ENCODE results near the gene TMC4.

Gene TMC4

GRCh38 chr19:54154603-54155345 lies 18.2 kb downstream of the TMC4 start:
- DNase-seq: no peak

GRCh38 chr19:54153731-54154326 lies 19.1 kb downstream of the TMC4 start:
- DNase-seq: no peak

GRCh38 chr19:54152878-54153524 lies 20.0 kb downstream of the TMC4 start:
- DNase-seq: no peak

GRCh38 chr19:54152267-54152666 lies 20.7 kb downstream of the TMC4 start:
- DNase-seq: no peak

GRCh38 chr19:54151362-54152035 lies 21.5 kb downstream of the TMC4 start:
- DNase-seq: no peak

GRCh38 chr19:54149021-54149812 lies 23.7 kb downstream of the TMC4 start:
- no peak for DNase-seq

GRCh38 chr19:54148158-54148557 lies 24.8 kb downstream of the TMC4 start:
- DNase-seq: no peak

GRCh38 chr19:54147676-54148075 lies 25.3 kb downstream of the TMC4 start:
- no peak for DNase-seq

- no peak for DNase-seq
Measured at GRCh38 chr19:54145541-54146158, 27.3 kb downstream of the TMC4 start.

- DNase-seq: no peak
Measured at GRCh38 chr19:54142166-54142780, 30.7 kb downstream of the TMC4 start.

GRCh38 chr19:54141356-54141755 lies 31.6 kb downstream of the TMC4 start:
- DNase-seq: no peak

GRCh38 chr19:54138489-54139256 lies 34.3 kb downstream of the TMC4 start:
- no peak for DNase-seq

- DNase-seq: no peak
Measured at GRCh38 chr19:54137699-54138488, 35.1 kb downstream of the TMC4 start, which contains the start of gene CNOT3. Gene CNOT3 (plus strand): TSS chr19:54137762. CDS start chr19:54142979, 5,217 bp downstream.

- peak; percentile 99 to 100 (median 100) for DNase-seq
Measured at GRCh38 chr19:54136864-54137698, 35.9 kb downstream of the TMC4 start.

- DNase-seq: peak in 1 of 3 donors; percentile 29
Measured at GRCh38 chr19:54136086-54136863, 36.7 kb downstream of the TMC4 start.

GRCh38 chr19:54133957-54134590 lies 38.9 kb downstream of the TMC4 start:
- no peak for DNase-seq

- DNase-seq: peak in 1 of 3 donors; percentile 73
Measured at GRCh38 chr19:54133312-54133956, 39.5 kb downstream of the TMC4 start.

Data from suppressor macrophage treated with lipopolysaccharide for 1 hour (primary cell).